Measurements from ENCODE around the gene ADAM23. TPM values are rescaled to one million over a fixed set of nuclear protein-coding genes. Genes with fewer than 3 reads are reported as not detected.

ADAM23 gene
- total and polyA plus RNA-seq, 8 donors, result 0.85 to 3.9 (median 1.4) TPM; not detected in 1

DNA sequence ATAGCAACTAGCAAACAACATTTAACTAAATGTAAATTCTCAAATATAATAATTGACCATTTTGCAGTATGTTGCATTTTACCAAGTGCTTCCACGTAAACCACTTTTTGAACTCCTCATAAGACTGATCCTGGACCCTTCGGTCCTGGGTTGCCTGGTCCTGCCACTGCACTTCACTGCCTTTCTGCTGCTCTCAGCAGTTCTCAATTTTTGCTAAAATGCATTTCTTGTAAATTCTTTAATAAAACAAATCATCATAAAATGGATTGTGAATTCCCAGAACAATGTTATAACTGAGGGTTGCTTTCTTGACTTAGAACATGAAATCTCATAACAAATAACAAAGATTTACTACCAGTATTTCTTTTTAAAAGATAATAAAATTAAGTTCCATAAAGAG is 12.9 kb upstream of the ADAM23 start:
- TF ChIP-seq EP300 (IDR thresholded peaks at IDR 0.05), result no peak
- TF ChIP-seq CTCF (IDR thresholded peaks at IDR 0.05), result no peak
- TF ChIP-seq POLR2AphosphoS5 (IDR thresholded peaks at IDR 0.05), result no peak
- no peak for TF ChIP-seq POLR2A (IDR thresholded peaks at IDR 0.05)
- Histone ChIP-seq H3K27ac (no peak overlapping the region), H3K27me3 (peaks cover 0 to 6% (median 0%) of the 10 kb centered on the region in 3 donors), H3K4me1 (no peaks in the 10 kb centered on the region), H3K4me3 (no peak overlapping the region), H3K36me3 (no peaks in the 10 kb centered on the region), H3K9me3 (no peaks in the 10 kb centered on the region)
- 89 to 99% (median 91%) methylated on average over 2 of the region's 2 CpGs for WGBS, 5 donors
- intact Hi-C loops (cut with DNase I; ENCODE audit: low total_unique reads), result no loop called here
- no peak for DNase-seq

DNA sequence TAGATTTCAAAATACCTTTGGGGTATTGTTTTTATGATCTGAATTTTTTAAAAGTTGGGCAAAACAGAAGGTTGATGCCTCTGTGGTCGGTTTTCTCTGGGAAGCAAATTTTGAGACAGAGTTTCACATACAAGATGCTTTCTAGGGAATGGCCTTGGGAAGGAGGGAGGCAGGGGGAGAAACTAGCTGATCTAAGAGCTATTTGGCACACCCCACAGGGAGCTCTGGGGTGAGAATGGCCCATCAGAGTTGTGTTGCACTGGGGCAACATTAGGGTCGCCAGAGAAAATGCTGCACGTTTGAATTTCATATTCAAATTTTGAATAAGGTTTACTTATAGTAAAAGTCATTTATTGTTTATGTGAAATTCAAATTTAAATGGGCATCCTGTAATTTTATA is 11.9 kb upstream of the ADAM23 start:
- peaks cover 0 to 6% (median 0%) of the 10 kb centered on the region in 3 donors for H3K27me3 ChIP-seq
- intact Hi-C loops (cut with DNase I; ENCODE audit: low total_unique reads), result no loop called here
- DNase-seq, result no peak
- no peaks in the 10 kb centered on the region for H3K4me1 ChIP-seq
- H3K36me3 ChIP-seq, result no peaks in the 10 kb centered on the region
- H3K9me3 ChIP-seq, result no peaks in the 10 kb centered on the region
- TF ChIP-seq POLR2AphosphoS5 (IDR thresholded peaks at IDR 0.05) (no peak), POLR2A (IDR thresholded peaks at IDR 0.05) (no peak)
- no peak overlapping the region for H3K27ac ChIP-seq
- WGBS, 5 donors, result 54 to 65% (median 62%) methylated on average over 3 of the region's 3 CpGs
- no peak overlapping the region for H3K4me3 ChIP-seq

GRCh38 chr2:206432193-206433082 is 10.9 kb upstream of the ADAM23 start:
- intact Hi-C loops (cut with DNase I; ENCODE audit: low total_unique reads), result no loop called here
- WGBS, 5 donors, result 52 to 63% (median 57%) methylated on average over 6 of the region's 6 CpGs
- no peaks in the 10 kb centered on the region for H3K9me3 ChIP-seq
- TF ChIP-seq POLR2AphosphoS5 (IDR thresholded peaks at IDR 0.05) (no peak), POLR2A (IDR thresholded peaks at IDR 0.05) (no peak), CTCF (IDR thresholded peaks at IDR 0.05) (no peak), EP300 (IDR thresholded peaks at IDR 0.05) (no peak)
- H3K4me1 ChIP-seq, result no peaks in the 10 kb centered on the region
- no peaks in the 10 kb centered on the region for H3K36me3 ChIP-seq
- no peak for DNase-seq
- H3K27ac ChIP-seq, result no peak overlapping the region
- no peak overlapping the region for H3K4me3 ChIP-seq
- H3K27me3 ChIP-seq, result peaks cover 0 to 8% (median 0%) of the 10 kb centered on the region in 3 donors

DNA sequence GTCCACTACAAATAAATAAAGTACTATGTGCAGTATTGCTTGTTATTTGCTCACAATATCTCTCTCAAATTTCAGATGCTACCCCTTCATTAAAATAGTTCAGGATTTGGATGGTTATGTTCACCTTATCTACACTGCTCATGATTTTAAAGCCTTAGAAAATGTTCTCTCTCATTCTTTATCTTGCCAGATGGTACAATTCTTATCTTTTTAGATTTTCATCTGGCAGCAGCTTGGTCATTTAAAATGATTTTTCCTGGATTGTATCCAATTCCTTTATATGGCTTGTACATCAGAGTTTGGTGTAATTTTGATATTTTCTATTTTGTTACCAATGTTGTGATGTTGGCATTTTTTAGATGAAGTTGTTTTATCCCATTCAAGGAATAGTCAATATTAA is 10.1 kb upstream of the ADAM23 start:
- intact Hi-C loops (cut with DNase I; ENCODE audit: low total_unique reads), result no loop called here
- no peak overlapping the region for H3K27ac ChIP-seq
- H3K36me3 ChIP-seq, result no peaks in the 10 kb centered on the region
- TF ChIP-seq EP300 (IDR thresholded peaks at IDR 0.05) (no peak), POLR2AphosphoS5 (IDR thresholded peaks at IDR 0.05) (no peak), CTCF (IDR thresholded peaks at IDR 0.05) (no peak), POLR2A (IDR thresholded peaks at IDR 0.05) (no peak)
- H3K9me3 ChIP-seq, result no peaks in the 10 kb centered on the region
- peaks cover 0 to 13% (median 0%) of the 10 kb centered on the region in 3 donors for H3K27me3 ChIP-seq
- no peak for DNase-seq
- no peaks in the 10 kb centered on the region for H3K4me1 ChIP-seq
- H3K4me3 ChIP-seq, result no peak overlapping the region

DNA sequence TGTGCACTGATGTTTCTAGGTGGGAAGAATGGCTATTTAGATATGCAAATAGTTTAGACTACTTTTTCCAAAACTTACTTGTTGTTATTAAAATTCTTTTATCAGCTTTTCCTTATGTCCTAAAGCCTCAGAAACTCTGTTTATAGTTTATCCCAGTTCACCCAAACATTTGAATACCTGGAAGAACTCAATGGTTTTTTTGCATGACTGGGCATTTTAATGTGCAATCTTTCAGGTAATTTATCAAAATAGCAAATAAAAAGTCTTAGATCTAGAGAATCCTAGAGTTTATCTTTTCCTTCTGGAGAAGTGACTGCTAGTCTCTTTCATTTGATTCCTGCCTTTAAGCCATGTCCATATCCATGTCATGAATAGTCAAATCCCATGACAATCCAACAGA is 9.6 kb upstream of the ADAM23 start:
- intact Hi-C loops (cut with DNase I; ENCODE audit: low total_unique reads), result no loop called here
- no peak overlapping the region for H3K27ac ChIP-seq
- no peaks in the 10 kb centered on the region for H3K36me3 ChIP-seq
- no peak for TF ChIP-seq CTCF (IDR thresholded peaks at IDR 0.05)
- no peak for TF ChIP-seq EP300 (IDR thresholded peaks at IDR 0.05)
- no peak for TF ChIP-seq POLR2A (IDR thresholded peaks at IDR 0.05)
- TF ChIP-seq POLR2AphosphoS5 (IDR thresholded peaks at IDR 0.05), result no peak
- no peaks in the 10 kb centered on the region for H3K4me1 ChIP-seq
- H3K4me3 ChIP-seq, result no peak overlapping the region
- no peak for DNase-seq
- peaks cover 0 to 13% (median 0%) of the 10 kb centered on the region in 3 donors for H3K27me3 ChIP-seq
- no peaks in the 10 kb centered on the region for H3K9me3 ChIP-seq
